Uterus (tissue), 4 donors: ENCODE measurements around the gene TRPV6. TPM values are rescaled to one million over a fixed set of nuclear protein-coding genes. Genes with fewer than 3 reads are reported as not detected.

ENCODE experiments used
- DNase-seq, 2 donors: peaks; one replicate each; pipeline ENCODE4 v3.0.0-alpha.2; 2019 to 2020
- H3K27ac ChIP-seq, 2 donors: fragments of 200-600 bp; sonication (generic); 1 replicate in 1 of 2; 2 replicates in 1 of 2; pipeline ENCODE4 v1.5.1; 2016 to 2018
- H3K27me3 ChIP-seq, 2 donors: fragments of 200-600 bp; sonication (generic); one replicate each; pipeline ENCODE4 v1.5.1; 2018 to 2019; ENCODE audit warnings: control low read depth in 1 of 2
- H3K36me3 ChIP-seq, 2 donors: fragments of 200-600 bp; sonication (generic); one replicate each; pipeline ENCODE4 v1.5.1; 2019; ENCODE audit warnings: control low read depth in 1 of 2
- H3K4me1 ChIP-seq, 2 donors: fragments of 200-600 bp; sonication (generic); one replicate each; pipeline ENCODE4 v1.5.1; 2018 to 2019; ENCODE audit warnings: control low read depth in 1 of 2
- H3K4me3 ChIP-seq, 2 donors: fragments of 200-600 bp; sonication (generic); 1 replicate in 1 of 2; 2 replicates in 1 of 2; pipeline ENCODE4 v1.5.1; 2018 to 2019; ENCODE audit warnings: mild to moderate bottlenecking in 1 of 2
- H3K9me3 ChIP-seq, 2 donors: fragments of 200-600 bp; sonication (generic); one replicate each; pipeline ENCODE4 v1.5.1; 2019; ENCODE audit warnings: control low read depth in 1 of 2
- POLR2A ChIP-seq, 2 donors: fragments of 450-650 bp; IDR thresholded peaks; one replicate each; pipeline ENCODE4 v1.6.1; 2016; ENCODE audit warnings: antibody characterized with exemption in 2 of 2, mild to moderate bottlenecking in 1 of 2, moderate library complexity in 1 of 2
- intact Hi-C: fragments of 100-400 bp; cut with DNase I; formaldehyde crosslinking; loops from one replicate; pipeline ENCODE4 v1.15.1; 2023; ENCODE audit warnings: low total_unique reads
- total RNA-seq, 4 donors: library from RNA; depleted of rRNA in 3 of 4; stranded (reverse); fragments of >200 nt in 3 of 4; gene quantifications; one replicate each; pipeline versions ENCODE4 v1.1.0 to v1.2.4, GENCODE V29; 2014 to 2023
- TF ChIP-seq, protein P1 (sequence below), 4 experiments: fragments of 200-600 bp in 2 of 4; fragments of 450-650 bp in 2 of 4; sonication (generic) in 2 of 4; IDR thresholded peaks; one replicate each; pipeline ENCODE4 v1.5.1; 2016 to 2019; ENCODE audit warnings: antibody characterized with exemption in 4 of 4, mild to moderate bottlenecking in 2 of 4, moderate library complexity in 1 of 4
- donor health status: DM: yes; HTN: yes; CAD: no.

The TRPV6 gene
- total RNA-seq, 4 donors from 2014 or later = 0.46 to 1.3 TPM; not detected in 2

DNA sequence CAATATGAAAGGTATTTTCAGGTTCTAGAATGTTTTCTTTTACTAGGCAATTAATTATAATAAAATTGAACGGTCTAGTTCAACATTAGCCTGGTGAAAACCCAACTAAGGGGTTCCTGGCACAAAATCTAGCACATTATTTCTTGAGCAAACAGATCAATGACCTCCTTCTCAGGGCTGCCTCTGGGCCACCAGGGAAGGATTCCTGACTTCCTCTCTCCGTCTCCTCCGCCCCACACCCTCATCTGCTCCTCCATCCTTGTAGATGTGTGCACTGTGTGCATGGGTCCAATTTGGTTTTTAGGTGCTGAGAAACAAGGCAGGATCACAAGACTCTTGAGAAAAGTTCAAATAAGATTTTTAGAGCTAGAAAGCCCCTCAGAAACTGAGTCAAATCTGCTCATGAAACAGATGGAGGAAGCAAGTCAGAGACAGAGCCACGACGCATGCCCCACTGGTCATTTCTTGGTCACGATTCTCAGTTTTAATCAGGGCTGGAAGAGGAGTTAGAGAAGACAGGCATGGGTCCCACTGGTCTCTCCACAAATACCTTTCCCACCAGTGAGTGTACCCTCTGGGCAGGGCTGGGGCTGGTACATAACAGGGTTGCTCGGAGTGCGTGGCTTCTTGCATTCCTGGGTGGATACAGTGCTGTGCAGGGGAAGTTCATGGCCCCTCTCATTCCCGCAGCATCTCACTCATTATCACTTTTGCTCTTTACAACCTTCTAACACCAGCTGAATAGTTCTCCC is 3.8 kb downstream of the TRPV6 start:
- TF ChIP-seq, protein P1, sequence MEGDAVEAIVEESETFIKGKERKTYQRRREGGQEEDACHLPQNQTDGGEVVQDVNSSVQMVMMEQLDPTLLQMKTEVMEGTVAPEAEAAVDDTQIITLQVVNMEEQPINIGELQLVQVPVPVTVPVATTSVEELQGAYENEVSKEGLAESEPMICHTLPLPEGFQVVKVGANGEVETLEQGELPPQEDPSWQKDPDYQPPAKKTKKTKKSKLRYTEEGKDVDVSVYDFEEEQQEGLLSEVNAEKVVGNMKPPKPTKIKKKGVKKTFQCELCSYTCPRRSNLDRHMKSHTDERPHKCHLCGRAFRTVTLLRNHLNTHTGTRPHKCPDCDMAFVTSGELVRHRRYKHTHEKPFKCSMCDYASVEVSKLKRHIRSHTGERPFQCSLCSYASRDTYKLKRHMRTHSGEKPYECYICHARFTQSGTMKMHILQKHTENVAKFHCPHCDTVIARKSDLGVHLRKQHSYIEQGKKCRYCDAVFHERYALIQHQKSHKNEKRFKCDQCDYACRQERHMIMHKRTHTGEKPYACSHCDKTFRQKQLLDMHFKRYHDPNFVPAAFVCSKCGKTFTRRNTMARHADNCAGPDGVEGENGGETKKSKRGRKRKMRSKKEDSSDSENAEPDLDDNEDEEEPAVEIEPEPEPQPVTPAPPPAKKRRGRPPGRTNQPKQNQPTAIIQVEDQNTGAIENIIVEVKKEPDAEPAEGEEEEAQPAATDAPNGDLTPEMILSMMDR (IDR thresholded peaks at IDR 0.05) = no peak
- no peak for TF ChIP-seq POLR2A (IDR thresholded peaks at IDR 0.05)
- Histone ChIP-seq H3K4me1 (no peaks in the 10 kb centered on the region), H3K27ac (no peak overlapping the region), H3K4me3 (no peak overlapping the region), H3K36me3 (no peaks in the 10 kb centered on the region), H3K27me3 (no peaks in the 10 kb centered on the region), H3K9me3 (no peaks in the 10 kb centered on the region)
- intact Hi-C loops = no loop called here
- no peak for DNase-seq

DNA sequence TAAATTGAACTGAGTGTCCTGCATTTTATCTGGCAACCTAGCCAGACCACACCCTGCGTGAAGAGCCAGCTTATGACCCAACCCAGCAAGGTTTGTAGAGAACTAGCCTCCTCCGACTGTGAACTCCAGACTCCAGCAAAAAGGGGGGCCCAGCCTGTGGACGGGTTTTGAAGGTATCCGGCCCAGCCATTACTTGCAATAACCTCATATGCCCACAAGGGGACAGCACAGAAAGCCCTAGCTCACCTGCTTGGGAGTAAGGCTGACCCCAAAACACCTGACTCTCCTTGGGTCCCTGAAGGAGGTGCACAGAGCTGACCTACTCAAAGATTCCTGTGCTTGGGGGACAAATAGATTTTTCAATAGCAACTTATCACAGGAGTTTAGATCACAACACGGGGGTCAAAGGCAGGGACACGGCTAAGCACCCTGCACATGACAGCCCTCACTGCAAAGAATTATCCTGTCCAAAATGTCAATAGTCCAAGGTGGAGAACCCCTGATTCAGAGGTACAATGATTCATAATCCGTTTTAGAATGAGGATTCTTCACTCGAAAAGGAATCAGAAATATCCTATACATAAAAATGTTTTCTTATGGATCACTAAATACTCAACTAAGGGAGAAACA is 4.6 kb downstream of the TRPV6 start:
- Histone ChIP-seq H3K4me3 (no peak overlapping the region), H3K27ac (no peak overlapping the region), H3K36me3 (no peaks in the 10 kb centered on the region), H3K27me3 (no peaks in the 10 kb centered on the region), H3K4me1 (no peaks in the 10 kb centered on the region), H3K9me3 (no peaks in the 10 kb centered on the region)
- intact Hi-C loops = no loop called here
- no peak for TF ChIP-seq POLR2A (IDR thresholded peaks at IDR 0.05)
- TF ChIP-seq, protein P1 (IDR thresholded peaks at IDR 0.05) = peak in 3 of 4 experiments; percentile 7 to 29 (median 16)
- DNase-seq = peak in 1 of 2 donors; percentile 10

DNA sequence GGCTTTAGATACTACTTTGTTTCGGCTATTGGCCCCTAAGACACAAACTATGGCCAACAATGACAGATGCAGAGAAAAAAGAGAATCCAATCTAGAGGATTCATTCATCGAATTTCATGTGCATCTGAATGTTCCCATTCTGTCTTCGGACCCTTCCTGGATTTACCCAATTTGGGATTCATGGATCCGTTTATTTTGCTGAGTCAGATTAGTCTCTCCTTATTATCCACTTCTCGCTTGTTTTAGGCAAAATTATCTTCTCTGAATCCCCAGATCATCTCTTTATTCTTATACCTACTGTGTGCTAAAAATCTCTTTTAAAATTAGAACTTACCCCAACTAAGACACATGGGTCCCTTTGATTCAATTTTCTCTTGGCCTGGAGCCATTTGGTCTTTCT is 6.5 kb downstream of the TRPV6 start:
- intact Hi-C loops = no loop called here
- Histone ChIP-seq H3K27ac (no peak overlapping the region), H3K27me3 (no peaks in the 10 kb centered on the region), H3K9me3 (no peaks in the 10 kb centered on the region), H3K36me3 (no peaks in the 10 kb centered on the region), H3K4me3 (no peak overlapping the region), H3K4me1 (no peaks in the 10 kb centered on the region)
- TF ChIP-seq POLR2A (IDR thresholded peaks at IDR 0.05) = no peak
- TF ChIP-seq, protein P1 (IDR thresholded peaks at IDR 0.05) = no peak
- no peak for DNase-seq

DNA sequence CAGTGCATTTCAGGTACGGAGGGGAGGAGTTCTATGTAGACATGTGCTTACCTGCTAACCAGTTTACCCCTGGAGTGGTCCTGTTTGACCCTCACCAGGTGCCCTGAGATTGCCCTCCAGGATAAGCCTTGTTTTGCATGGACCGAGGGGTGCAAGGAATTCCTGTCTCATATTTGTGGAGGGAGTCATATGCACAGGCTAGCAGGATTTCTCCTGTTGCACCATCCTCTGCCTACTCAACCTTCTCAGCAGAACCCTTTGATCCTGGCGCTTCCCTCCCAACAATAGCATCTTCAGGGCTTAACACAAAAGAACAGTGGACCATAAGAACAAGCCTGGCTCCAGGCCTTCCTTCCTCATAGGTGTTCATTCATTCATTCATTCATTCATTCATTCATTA is 7.2 kb downstream of the TRPV6 start:
- DNase-seq = no peak
- intact Hi-C loops = no loop called here
- H3K4me3 ChIP-seq = no peak overlapping the region

More for the DNA sequence above, 7.2 kb downstream of the TRPV6 start:
- H3K27me3 ChIP-seq = no peaks in the 10 kb centered on the region
- no peaks in the 10 kb centered on the region for H3K9me3 ChIP-seq
- no peak overlapping the region for H3K27ac ChIP-seq
- no peak for TF ChIP-seq POLR2A (IDR thresholded peaks at IDR 0.05)
- TF ChIP-seq, protein P1 (IDR thresholded peaks at IDR 0.05) = no peak
- no peaks in the 10 kb centered on the region for H3K4me1 ChIP-seq
- no peaks in the 10 kb centered on the region for H3K36me3 ChIP-seq
